ENCODE measurements around the gene PIK3C2A. TPM values are rescaled to one million over a fixed set of nuclear protein-coding genes. Genes with fewer than 3 reads are reported as not detected.

The PIK3C2A gene
- polyA plus RNA-seq, 3 donors = 5.3 to 9.3 (median 6.0) TPM

- Histone ChIP-seq H3K36me3 (replicated peaks in 1 of 2; ENCODE audit: control insufficient read depth in 1 of 2, insufficient read depth in 2 of 2, low read length in 2 of 2) (peaks cover 0 to 35% of the 10 kb centered on the region in 2 donors), H3K4me3 (replicated peaks in 1 of 3; ENCODE audit: low read depth in 2 of 3, low read length in 3 of 3) (no peak overlapping the region), H3K27me3 (ENCODE audit: control insufficient read depth in 2 of 2, insufficient read depth in 2 of 2, low read length in 2 of 2) (no peaks in the 10 kb centered on the region), H3K9me3 (replicated peaks in 1 of 2; ENCODE audit: control insufficient read depth in 1 of 2, insufficient read depth in 1 of 2, low read length in 2 of 2) (no peaks in the 10 kb centered on the region), H3K9ac (ENCODE audit: insufficient read depth, low read length, poor library complexity, severe bottlenecking) (no peak overlapping the region), H4K20me1 (ENCODE audit: insufficient read depth, low read length) (peaks cover 59% of the 10 kb centered on the region), H3K27ac (ENCODE audit: low read depth in 1 of 2, low read length in 2 of 2) (no peak overlapping the region), H2AFZ (ENCODE audit: insufficient read depth, low read depth, low read length, poor library complexity, severe bottlenecking) (no peak overlapping the region), H3K4me1 (ENCODE audit: control insufficient read depth in 1 of 2, insufficient read depth in 2 of 2, low read length in 2 of 2) (no peaks in the 10 kb centered on the region), H3K79me2 (ENCODE audit: insufficient read depth, low read length) (peaks cover 30% of the 10 kb centered on the region), H3K4me2 (replicated peaks; ENCODE audit: extremely low read depth, low read length, poor library complexity, severe bottlenecking) (no peak overlapping the region)
- peak overlapping the region in 1 of 7 donors; percentile 13 for H3K27ac Mint-ChIP-seq
- H3K36me3 Mint-ChIP-seq = peaks cover 23 to 24% of the 10 kb centered on the region in 2 donors
- no peak for DNase-seq
- H3K4me1 Mint-ChIP-seq = peaks cover 2% of the 10 kb centered on the region
- no peaks in the 10 kb centered on the region for H3K27me3 Mint-ChIP-seq (ENCODE audit: low read depth in 3 of 3)
- intact Hi-C loops (cut with micrococcal nuclease) = no loop called here
- H3K4me3 Mint-ChIP-seq = no peak overlapping the region
- peaks cover 0 to 4% (median 0%) of the 10 kb centered on the region in 7 donors for H3K9me3 Mint-ChIP-seq
- no CpG with 5 or more reads among the region's 1 CpG for WGBS (ENCODE audit: insufficient coverage)
- no peak for TF ChIP-seq CTCF (IDR thresholded peaks at IDR 0.05)
Measured at GRCh38 chr11:17183836-17184235, 23.9 kb downstream of the PIK3C2A start.

GRCh38 chr11:17179970-17180369 lies 27.8 kb downstream of the PIK3C2A start:
- no CpG with 5 or more reads among the region's 3 CpGs for WGBS (ENCODE audit: insufficient coverage)
- H3K79me2 ChIP-seq (ENCODE audit: insufficient read depth, low read length) = peaks cover 23% of the 10 kb centered on the region
- H3K4me1 ChIP-seq (ENCODE audit: control insufficient read depth in 1 of 2, insufficient read depth in 2 of 2, low read length in 2 of 2) = no peaks in the 10 kb centered on the region
- H3K36me3 ChIP-seq (replicated peaks in 1 of 2; ENCODE audit: control insufficient read depth in 1 of 2, insufficient read depth in 2 of 2, low read length in 2 of 2) = peaks cover 0 to 23% of the 10 kb centered on the region in 2 donors
- Mint-ChIP-seq H3K36me3 (peaks cover 8 to 17% of the 10 kb centered on the region in 2 donors), H3K9me3 (peaks cover 0 to 4% (median 0%) of the 10 kb centered on the region in 7 donors), H3K4me3 (no peak overlapping the region), H3K4me1 (peaks cover 1% of the 10 kb centered on the region), H3K27ac (no peak overlapping the region), H3K27me3 (ENCODE audit: low read depth in 3 of 3) (no peaks in the 10 kb centered on the region)
- intact Hi-C loops (cut with micrococcal nuclease) = no loop called here
- no peak overlapping the region for H3K27ac ChIP-seq (ENCODE audit: low read depth in 1 of 2, low read length in 2 of 2)
- peaks cover 20% of the 10 kb centered on the region for H4K20me1 ChIP-seq (ENCODE audit: insufficient read depth, low read length)
- no peaks in the 10 kb centered on the region for H3K27me3 ChIP-seq (ENCODE audit: control insufficient read depth in 2 of 2, insufficient read depth in 2 of 2, low read length in 2 of 2)
- TF ChIP-seq CTCF (IDR thresholded peaks at IDR 0.05) = no peak
- no peak overlapping the region for H2AFZ ChIP-seq (ENCODE audit: insufficient read depth, low read depth, low read length, poor library complexity, severe bottlenecking)
- DNase-seq = no peak
- H3K4me2 ChIP-seq (replicated peaks; ENCODE audit: extremely low read depth, low read length, poor library complexity, severe bottlenecking) = no peak overlapping the region
- no peak overlapping the region for H3K4me3 ChIP-seq (replicated peaks in 1 of 3; ENCODE audit: low read depth in 2 of 3, low read length in 3 of 3)
- H3K9ac ChIP-seq (ENCODE audit: insufficient read depth, low read length, poor library complexity, severe bottlenecking) = no peak overlapping the region
- H3K9me3 ChIP-seq (replicated peaks in 1 of 2; ENCODE audit: control insufficient read depth in 1 of 2, insufficient read depth in 1 of 2, low read length in 2 of 2) = no peaks in the 10 kb centered on the region
